RCC 7860 (cell line): ENCODE results near the gene SMYD1.

ENCODE experiments used
- DNase-seq: peaks from one replicate; pipeline ENCODE4 v3.0.0-alpha.2; 2015; ENCODE audit warnings: low spot score
- FAIRE-seq: peaks from 2 replicates; lab custom pipeline; 2012; peaks lifted over from hg19 to GRCh38; lab: Jason Lieb, UNC

The SMYD1 gene

GRCh38 chr2:88139804-88140203 lies 72.2 kb downstream of the SMYD1 start:
- FAIRE-seq = no peak

DNA sequence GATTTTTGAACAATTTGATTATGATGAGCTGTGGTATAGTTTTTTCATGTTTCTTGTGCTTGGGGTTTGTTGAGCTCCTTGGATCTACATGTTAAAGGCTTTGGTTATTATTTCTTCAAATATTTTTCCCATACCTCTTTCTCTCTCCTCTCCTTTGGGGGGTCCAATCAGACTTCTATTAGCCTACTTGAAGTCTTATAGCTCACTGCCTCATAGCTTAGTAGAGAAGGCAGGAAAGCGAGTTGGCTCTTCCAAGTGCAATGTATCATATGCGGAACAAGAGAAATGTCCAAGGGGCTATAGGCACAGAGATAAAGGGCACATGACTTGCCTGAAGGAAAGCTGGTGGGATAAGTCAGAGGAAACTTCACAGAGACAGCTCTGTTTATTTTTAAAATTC lies 74.3 kb downstream of the SMYD1 start:
- FAIRE-seq = no peak

More at GRCh38 chr2:88139804-88140203, 72.2 kb downstream of the SMYD1 start:
- no peak for DNase-seq

DNA sequence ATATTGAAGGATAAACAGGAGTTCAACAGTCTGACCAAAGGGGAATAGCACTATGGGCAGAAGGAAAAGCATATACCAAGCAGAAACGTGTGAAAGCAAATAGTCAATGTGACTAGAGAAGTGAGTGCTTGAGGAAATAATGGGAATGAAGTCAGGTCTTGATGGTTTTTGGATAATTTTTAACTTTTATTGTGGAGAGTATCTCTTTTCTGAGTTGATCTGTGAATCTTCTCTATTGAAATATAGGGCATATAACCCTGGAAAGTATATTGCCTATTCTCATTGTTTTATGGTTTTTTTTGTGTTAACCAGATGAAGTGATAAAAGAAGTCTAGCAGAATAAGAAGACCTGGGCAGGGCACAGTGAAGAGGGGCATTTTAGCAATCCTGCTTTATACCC lies 76.6 kb downstream of the SMYD1 start:
- DNase-seq (no peak), FAIRE-seq (no peak)

More for the DNA sequence above, 74.3 kb downstream of the SMYD1 start:
- no peak for DNase-seq

- DNase-seq (no peak), FAIRE-seq (no peak)
Measured at GRCh38 chr2:88144914-88145497, 77.4 kb downstream of the SMYD1 start.

GRCh38 chr2:88146590-88146989 lies 79.0 kb downstream of the SMYD1 start:
- no peak for FAIRE-seq

GRCh38 chr2:88147145-88147544 lies 79.5 kb downstream of the SMYD1 start:
- FAIRE-seq (no peak), DNase-seq (no peak)

More at GRCh38 chr2:88146590-88146989, 79.0 kb downstream of the SMYD1 start:
- no peak for DNase-seq

- no peak for DNase-seq
- no peak for FAIRE-seq
Measured at GRCh38 chr2:88148929-88149438, 81.4 kb downstream of the SMYD1 start.

DNA sequence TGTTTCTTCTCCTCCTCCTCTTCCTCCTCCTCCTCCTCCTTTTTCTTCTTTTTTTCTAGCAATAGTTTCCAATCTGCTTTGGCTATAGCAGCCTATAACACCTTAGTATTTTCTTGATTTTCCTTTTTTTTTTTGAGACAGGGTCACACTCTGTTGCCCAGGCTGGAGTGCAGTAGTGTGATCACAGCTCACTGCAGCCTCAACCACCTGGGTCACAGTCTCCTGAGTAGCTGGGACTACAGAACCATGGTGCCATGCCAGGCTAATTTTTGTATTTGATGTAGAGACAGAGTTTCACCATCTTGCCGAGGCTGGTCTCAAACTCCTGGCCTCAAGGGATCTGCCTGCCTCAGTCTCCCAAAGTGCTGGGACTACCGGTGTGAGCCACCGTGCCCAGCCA lies 91.9 kb downstream of the SMYD1 start:
- DNase-seq (no peak), FAIRE-seq (no peak)

DNA sequence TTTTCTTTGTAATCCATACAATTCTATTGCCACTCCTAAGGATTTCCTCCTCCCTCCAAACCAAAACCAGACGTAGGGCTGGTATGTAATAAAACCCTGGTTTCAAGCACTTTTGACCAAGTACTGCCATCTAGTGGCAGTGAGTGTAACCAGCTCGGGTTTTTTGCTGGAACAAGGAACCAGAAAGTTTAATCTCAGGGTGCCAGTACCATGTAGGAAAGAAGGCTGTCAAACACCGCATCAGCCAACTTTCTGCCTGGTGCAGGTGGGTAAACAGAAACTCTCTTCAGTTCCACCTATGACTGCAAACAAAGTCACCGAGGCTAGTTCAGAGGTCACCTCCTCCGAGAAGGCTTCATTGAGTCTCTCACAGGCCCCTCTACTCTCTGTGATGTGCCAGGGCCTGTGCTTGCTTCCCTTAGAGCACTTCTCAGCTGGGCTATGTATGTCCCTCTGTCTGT lies 92.4 kb downstream of the SMYD1 start:
- FAIRE-seq = peak; percentile 81
- peak; percentile 54 for DNase-seq

GRCh38 chr2:88160517-88160916 lies 92.9 kb downstream of the SMYD1 start:
- no peak for FAIRE-seq
- no peak for DNase-seq

DNA sequence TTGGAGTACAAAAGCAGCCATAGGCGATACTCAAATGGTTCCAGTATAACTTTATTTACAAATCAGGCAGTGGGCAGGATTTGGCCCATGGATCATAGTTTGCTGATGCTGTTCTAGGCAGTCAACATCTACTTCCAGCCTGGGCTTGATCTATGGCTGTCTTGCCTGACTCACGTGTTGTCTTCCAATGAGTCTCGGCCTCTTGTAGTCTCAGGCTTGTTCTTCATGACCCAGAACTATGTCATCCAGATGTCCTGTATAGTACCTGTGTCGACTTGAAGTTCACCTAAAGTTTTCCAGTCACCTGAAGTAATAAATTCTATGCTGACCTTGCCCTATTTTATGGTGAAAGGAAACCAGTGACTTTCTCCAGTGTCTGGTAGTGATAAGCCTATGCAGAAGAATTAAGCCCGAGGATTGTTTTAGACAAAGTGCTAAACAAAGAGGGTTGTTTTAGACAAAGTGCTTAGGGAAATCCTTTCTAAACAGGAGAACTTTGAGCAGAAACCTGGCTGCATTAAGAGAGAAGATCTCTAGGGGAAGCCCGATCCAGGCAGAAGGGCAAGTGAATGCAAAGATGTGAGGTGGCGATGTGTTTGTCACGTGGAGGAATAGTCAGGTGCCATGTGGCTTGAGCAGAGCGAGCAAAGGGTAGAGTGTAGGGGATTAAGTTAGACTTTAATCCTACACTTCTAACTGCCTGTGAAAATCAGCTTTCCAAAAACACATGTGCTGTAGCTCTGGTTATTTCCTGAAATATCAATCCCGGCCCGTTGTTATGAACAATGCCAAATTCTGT lies 94.0 kb downstream of the SMYD1 start:
- DNase-seq (no peak), FAIRE-seq (no peak)
